Endothelial cell of umbilical vein (primary cell): Measurements from ENCODE around the gene MGAT5. TPM values are rescaled to one million over a fixed set of nuclear protein-coding genes. Genes with fewer than 3 reads are reported as not detected.

Source experiments
- BruUV-seq: library from RNA; stranded (reverse); fragments of 400-500 nt; replicated peaks from 2 replicates; lab custom pipeline; 2021; lab: Mats Ljungman, UMichigan
- CTCF ChIA-PET: fragments of 300-600, 350-600 bp; sonication (Branson Sonifier 250); formaldehyde crosslinking; loops from one replicate; lab custom pipeline; 2021; ENCODE audit warnings: antibody characterized with exemption, inconsistent platforms; lab: Charles Lee
- POLR2A ChIA-PET: fragments of 300-600, 350-600 bp; sonication (Branson Sonifier 250); formaldehyde crosslinking; loops from one replicate; lab custom pipeline; 2021; ENCODE audit warnings: antibody characterized with exemption, inconsistent platforms; lab: Charles Lee
- DNase-seq: peaks from one replicate; pipeline ENCODE4 v3.0.0-alpha.2; 2011; ENCODE audit warnings: low read depth, low spot score
- FAIRE-seq: peaks from 2 replicates; lab custom pipeline; 2011; peaks lifted over from hg19 to GRCh38; lab: Jason Lieb, UNC
- H2AFZ ChIP-seq: 2 replicates; pipeline ENCODE4 v1.6.0; 2012; ENCODE audit warnings: low read depth, low read length, control low read depth, inconsistent platforms
- H3K27ac ChIP-seq: 2 replicates; pipeline ENCODE4 v1.5.1; 2011; ENCODE audit warnings: low read depth, mild to moderate bottlenecking, control low read depth, low read length, moderate library complexity; ENCODE audit not compliant: insufficient read depth
- H3K27me3 ChIP-seq, 2 experiments: 2 replicates each; pipeline versions ENCODE4 v1.6.0 to v1.6.1; 2011; ENCODE audit warnings: low read length in 2 of 2, mixed read lengths in 1 of 2; ENCODE audit not compliant: control insufficient read depth in 2 of 2, insufficient read depth in 2 of 2
- H3K36me3 ChIP-seq, 2 experiments: 2 replicates in 1 of 2; 3 replicates in 1 of 2; pipeline ENCODE4 v1.5.1; 2011; ENCODE audit warnings: low read length in 2 of 2, mild to moderate bottlenecking in 1 of 2, moderate library complexity in 1 of 2; ENCODE audit not compliant: control insufficient read depth in 2 of 2, insufficient read depth in 2 of 2; ENCODE audit errors: extremely low read depth in 1 of 2
- H3K4me1 ChIP-seq: 3 replicates; pipeline ENCODE4 v1.5.1; 2011; ENCODE audit warnings: mild to moderate bottlenecking, low read length; ENCODE audit not compliant: control insufficient read depth, insufficient read depth; ENCODE audit errors: extremely low read depth
- H3K4me2 ChIP-seq: 2 replicates; pipeline ENCODE4 v1.6.1; 2011; ENCODE audit warnings: low read length, control low read depth, mixed read lengths; ENCODE audit not compliant: insufficient read depth
- H3K4me3 ChIP-seq, 3 experiments: fragments of 200-600 bp in 1 of 3; sonication (generic), shearing (Covaris generic) in 1 of 3; replicated peaks in 1 of 3; 2 replicates each; pipeline ENCODE4 v1.5.1; 2011 to 2016; ENCODE audit warnings: control low read depth in 3 of 3, low read length in 3 of 3, mild to moderate bottlenecking in 2 of 3, inconsistent platforms in 1 of 3, low read depth in 1 of 3, moderate library complexity in 1 of 3; ENCODE audit not compliant: insufficient read depth in 1 of 3
- H3K79me2 ChIP-seq: 2 replicates; pipeline ENCODE4 v1.6.0; 2012; ENCODE audit warnings: low read length, inconsistent platforms; ENCODE audit not compliant: control insufficient read depth, insufficient read depth
- H3K9ac ChIP-seq: replicated peaks from 2 replicates; pipeline ENCODE3; 2011; ENCODE audit warnings: low read length, control low read depth; ENCODE audit not compliant: insufficient read depth; ENCODE audit errors: extremely low read depth
- H3K9me1 ChIP-seq: replicated peaks from 3 replicates; pipeline ENCODE4 v1.6.0; 2011; ENCODE audit warnings: mild to moderate bottlenecking, low read length; ENCODE audit not compliant: control insufficient read depth, insufficient read depth; ENCODE audit errors: extremely low read depth
- H3K9me3 ChIP-seq: replicated peaks from 2 replicates; pipeline ENCODE4 v1.5.1; 2012; ENCODE audit warnings: low read length, inconsistent platforms; ENCODE audit not compliant: control insufficient read depth, insufficient read depth
- H4K20me1 ChIP-seq: replicated peaks from 2 replicates; pipeline ENCODE3; 2011; ENCODE audit warnings: mild to moderate bottlenecking, low read length; ENCODE audit not compliant: control insufficient read depth, insufficient read depth; ENCODE audit errors: extremely low read depth
- EZH2 ChIP-seq: IDR thresholded peaks from 2 replicates; pipeline ENCODE4 v1.6.1; 2012; ENCODE audit warnings: borderline replicate concordance, low read depth, mild to moderate bottlenecking, moderate library complexity, low read length, inconsistent platforms; ENCODE audit not compliant: severe bottlenecking
- JUN ChIP-seq: IDR thresholded peaks from 2 replicates; pipeline ENCODE4 v1.6.1; 2011; ENCODE audit warnings: borderline replicate concordance, low read depth; ENCODE audit not compliant: insufficient read length, insufficient read depth
- MAX ChIP-seq: IDR thresholded peaks from 2 replicates; pipeline ENCODE4 v1.6.1; 2011; ENCODE audit not compliant: insufficient read depth, insufficient read length
- MYC ChIP-seq: IDR thresholded peaks from one replicate; pipeline ENCODE4 v1.6.1; 2011; ENCODE audit warnings: mild to moderate bottlenecking, low read depth, low read length
- POLR2A ChIP-seq: IDR thresholded peaks from 2 replicates; pipeline ENCODE4 v1.6.1; 2012; ENCODE audit warnings: low read depth, mild to moderate bottlenecking, control low read depth, low read length
- POLR2AphosphoS5 ChIP-seq: IDR thresholded peaks from 2 replicates; pipeline ENCODE4 v1.6.1; 2012; ENCODE audit warnings: low read depth, mild to moderate bottlenecking, control low read depth, low read length, moderate library complexity; ENCODE audit not compliant: insufficient read depth
- dilution Hi-C: fragments of 300-500 bp; cut with MboI; formaldehyde crosslinking; loops from one replicate; pipeline ENCODE4 v1.15.0; 2019; ENCODE audit warnings: low sequenced_read_pairs; ENCODE audit not compliant: extremely low pct_ligation_motif_present
- intact Hi-C: fragments of 100-400 bp; cut with micrococcal nuclease; formaldehyde crosslinking; loops from one replicate; pipeline ENCODE4 v1.10.0; 2022
- polyA plus RNA-seq, 4 experiments: library from polyadenylated mRNA; depleted of rRNA in 3 of 4; stranded (reverse) in 3 of 4; unstranded in 1 of 4; fragments of >200 nt; gene quantifications; 2 replicates each; pipeline versions ENCODE4 v1.2.1 to v1.2.3, GENCODE V29; 2011 to 2012; ENCODE audit warnings: missing spikeins in 1 of 4
- total RNA-seq: library from RNA; stranded (reverse); gene quantifications from 2 replicates; pipeline ENCODE4 v1.2.3, GENCODE V29; 2021

The MGAT5 gene
- total and polyA plus RNA-seq, 2 donors (not counting 3 experiments of a cell fraction or from before 2014, with no cell fraction given) = 17.7 to 84.1 TPM

DNA sequence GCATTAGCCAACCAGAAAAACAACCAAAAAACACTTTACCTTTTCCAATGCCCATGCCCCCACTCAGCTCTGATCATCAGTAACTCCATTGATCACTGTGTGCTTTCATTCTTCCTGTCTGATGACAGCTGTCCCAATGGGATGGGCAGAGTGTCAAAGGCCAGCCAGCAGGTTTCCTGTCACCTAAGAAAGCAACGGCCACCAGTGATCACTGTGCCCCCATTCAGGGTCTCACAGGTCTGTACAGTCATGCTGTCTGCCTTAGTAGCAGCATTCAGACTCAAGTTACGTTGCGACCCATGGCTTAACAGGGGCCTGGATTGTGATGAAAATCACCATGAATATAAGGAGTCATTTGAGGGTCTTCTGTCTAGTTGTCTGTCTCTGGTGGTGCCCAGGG is 184.5 kb downstream of the MGAT5 start:
- CTCF ChIA-PET = interaction anchor here (4.2 kb wide), 1 partner anchor 13 kb away, joined by 28 read pairs; no protein-coding TSS in a partner anchor
- H3K36me3 ChIP-seq = no peaks in the 10 kb centered on the region
- no peak overlapping the region for H3K4me2 ChIP-seq
- no peaks in the 10 kb centered on the region for H3K9me1 ChIP-seq
- BruUV-seq = no TSS peak
- H3K4me3 ChIP-seq = no peak overlapping the region
- H4K20me1 ChIP-seq = no peaks in the 10 kb centered on the region
- TF ChIP-seq POLR2AphosphoS5 (no peak), EZH2 (no peak), JUN (no peak), POLR2A (no peak), MYC (no peak)
- intact Hi-C loops (no loop called here), dilution Hi-C loops (no loop called here)
- H3K9ac ChIP-seq = no peak overlapping the region
- H3K27me3 ChIP-seq = no peaks in the 10 kb centered on the region
- no peak for DNase-seq
- H3K79me2 ChIP-seq = no peaks in the 10 kb centered on the region
- no peak overlapping the region for H3K27ac ChIP-seq
- no peak overlapping the region for H2AFZ ChIP-seq
- H3K9me3 ChIP-seq = no peaks in the 10 kb centered on the region
- POLR2A ChIA-PET = no interaction called here
- peaks cover 16% of the 10 kb centered on the region for H3K4me1 ChIP-seq
- no peak for FAIRE-seq

DNA sequence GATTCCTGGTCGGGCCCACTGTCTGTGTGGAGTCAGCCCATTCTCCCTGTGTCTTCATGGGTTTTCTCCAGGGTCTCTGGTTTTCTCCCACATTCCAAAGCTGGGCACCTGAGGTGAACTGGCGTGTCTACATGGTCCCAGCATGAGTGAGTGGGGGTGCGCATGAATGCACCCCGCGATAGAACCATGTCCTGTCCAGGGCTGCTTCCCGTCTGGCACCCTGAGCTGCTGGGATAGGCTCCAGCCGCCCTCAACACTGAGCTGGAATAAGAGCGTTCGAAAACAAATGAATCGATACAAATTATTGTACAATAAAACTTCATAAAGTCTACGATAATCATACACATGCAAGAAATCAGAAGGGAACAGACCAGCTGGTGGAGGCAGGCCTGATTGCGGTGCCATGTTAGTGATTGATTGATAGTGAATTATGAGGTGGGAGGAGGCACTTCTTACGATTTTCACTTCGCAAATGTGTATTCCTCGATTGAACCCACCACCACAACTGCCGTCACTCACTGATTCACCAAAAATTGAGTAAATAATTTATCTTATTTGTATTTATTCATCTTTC is 186.6 kb downstream of the MGAT5 start:
- FAIRE-seq = no peak
- intact Hi-C loops = no loop called here

More for the DNA sequence above, 186.6 kb downstream of the MGAT5 start:
- no peaks in the 10 kb centered on the region for H3K36me3 ChIP-seq
- no peaks in the 10 kb centered on the region for H3K9me1 ChIP-seq
- no TSS peak for BruUV-seq
- no peaks in the 10 kb centered on the region for H4K20me1 ChIP-seq
- H3K27ac ChIP-seq = no peak overlapping the region
- no peaks in the 10 kb centered on the region for H3K9me3 ChIP-seq
- H2AFZ ChIP-seq = no peak overlapping the region
- ChIA-PET POLR2A (no interaction called here), CTCF (interaction anchor here (0.8 to 2.7 kb wide), 3 partner anchors 8 to 28 kb away, joined by 4 to 16 read pairs (median 8); no protein-coding TSS in a partner anchor)
- dilution Hi-C loops = no loop called here
- no peak for TF ChIP-seq MAX
- no peak for TF ChIP-seq MYC
- no peak for DNase-seq
- no peaks in the 10 kb centered on the region for H3K27me3 ChIP-seq
- no peak overlapping the region for H3K4me2 ChIP-seq
- H3K4me1 ChIP-seq = peaks cover 37% of the 10 kb centered on the region
- H3K4me3 ChIP-seq = no peak overlapping the region
- no peak overlapping the region for H3K9ac ChIP-seq
- H3K79me2 ChIP-seq = no peaks in the 10 kb centered on the region
